Vagina (tissue), 2 donors: ENCODE data around the gene CRKL. TPM values are rescaled to one million over a fixed set of nuclear protein-coding genes. Genes with fewer than 3 reads are reported as not detected.

Experiments
- DNase-seq, 2 donors: peaks; one replicate each; pipeline ENCODE4 v3.0.0-alpha.2; 2017; ENCODE audit errors: extremely low spot score in 2 of 2
- H3K27ac ChIP-seq: fragments of 200-600 bp; sonication (generic); one replicate; pipeline ENCODE4 v1.5.1; 2019
- H3K27me3 ChIP-seq: fragments of 200-600 bp; sonication (generic); one replicate; pipeline ENCODE4 v1.5.1; 2019
- H3K36me3 ChIP-seq, 2 donors: fragments of 200-600 bp; sonication (generic); one replicate each; pipeline ENCODE4 v1.5.1; 2017 to 2019
- H3K4me1 ChIP-seq: fragments of 200-600 bp; sonication (generic); one replicate; pipeline ENCODE4 v1.5.1; 2019
- H3K4me3 ChIP-seq, 2 donors: fragments of 200-600 bp; sonication (generic); 1 replicate in 1 of 2; 2 replicates in 1 of 2; pipeline ENCODE4 v1.5.1; 2016 to 2019
- H3K9me3 ChIP-seq: fragments of 200-600 bp; sonication (generic); one replicate; pipeline ENCODE4 v1.5.1; 2019
- POLR2A ChIP-seq, 2 donors: fragments of 450-650 bp; IDR thresholded peaks; one replicate each; pipeline ENCODE4 v1.6.1; 2017; ENCODE audit warnings: antibody characterized with exemption in 2 of 2, mild to moderate bottlenecking in 2 of 2, moderate library complexity in 2 of 2
- POLR2AphosphoS5 ChIP-seq, 2 donors: sonication (generic); formaldehyde crosslinking; IDR thresholded peaks; one replicate each; pipeline ENCODE4 v1.9.0; 2017; ENCODE audit warnings: antibody characterized with exemption in 2 of 2, mild to moderate bottlenecking in 2 of 2, low read depth in 1 of 2; ENCODE audit not compliant: insufficient read depth in 1 of 2
- intact Hi-C: fragments of 100-400 bp; cut with DNase I; formaldehyde crosslinking; loops from one replicate; pipeline ENCODE4 v1.15.1; 2023
- total RNA-seq: library from RNA; depleted of rRNA; stranded (reverse); fragments of >200 nt; gene quantifications from one replicate; pipeline ENCODE4 v1.2.3, GENCODE V29; 2016
- TF ChIP-seq, protein P1 (sequence below), 3 experiments: fragments of 450-650 bp in 2 of 3; fragments of 200-600 bp in 1 of 3; sonication (generic) in 1 of 3; IDR thresholded peaks; one replicate each; pipeline ENCODE4 v1.5.1; 2017 to 2019; ENCODE audit warnings: antibody characterized with exemption in 3 of 3, mild to moderate bottlenecking in 2 of 3, moderate library complexity in 2 of 3

CRKL gene
- total RNA-seq, 1 donor from 2014 or later: 37.6 TPM

GRCh38 chr22:20909543-20910303, 7.5 kb upstream of the CRKL start:
- Histone ChIP-seq H3K4me1 (peaks cover 5% of the 10 kb centered on the region), H3K4me3 (no peak overlapping the region), H3K36me3 (no peaks in the 10 kb centered on the region), H3K27ac (no peak overlapping the region), H3K9me3 (no peaks in the 10 kb centered on the region), H3K27me3 (no peaks in the 10 kb centered on the region)
- TF ChIP-seq POLR2A (IDR thresholded peaks at IDR 0.05): no peak
- TF ChIP-seq, protein P1, sequence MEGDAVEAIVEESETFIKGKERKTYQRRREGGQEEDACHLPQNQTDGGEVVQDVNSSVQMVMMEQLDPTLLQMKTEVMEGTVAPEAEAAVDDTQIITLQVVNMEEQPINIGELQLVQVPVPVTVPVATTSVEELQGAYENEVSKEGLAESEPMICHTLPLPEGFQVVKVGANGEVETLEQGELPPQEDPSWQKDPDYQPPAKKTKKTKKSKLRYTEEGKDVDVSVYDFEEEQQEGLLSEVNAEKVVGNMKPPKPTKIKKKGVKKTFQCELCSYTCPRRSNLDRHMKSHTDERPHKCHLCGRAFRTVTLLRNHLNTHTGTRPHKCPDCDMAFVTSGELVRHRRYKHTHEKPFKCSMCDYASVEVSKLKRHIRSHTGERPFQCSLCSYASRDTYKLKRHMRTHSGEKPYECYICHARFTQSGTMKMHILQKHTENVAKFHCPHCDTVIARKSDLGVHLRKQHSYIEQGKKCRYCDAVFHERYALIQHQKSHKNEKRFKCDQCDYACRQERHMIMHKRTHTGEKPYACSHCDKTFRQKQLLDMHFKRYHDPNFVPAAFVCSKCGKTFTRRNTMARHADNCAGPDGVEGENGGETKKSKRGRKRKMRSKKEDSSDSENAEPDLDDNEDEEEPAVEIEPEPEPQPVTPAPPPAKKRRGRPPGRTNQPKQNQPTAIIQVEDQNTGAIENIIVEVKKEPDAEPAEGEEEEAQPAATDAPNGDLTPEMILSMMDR (IDR thresholded peaks at IDR 0.05): no peak
- TF ChIP-seq POLR2AphosphoS5 (IDR thresholded peaks at IDR 0.05; ENCODE audit: insufficient read depth in 1 of 2, low read depth in 1 of 2): no peak
- no peak for DNase-seq
- intact Hi-C loops: loop anchor here (10.0 kb wide), 1 partner anchor 405 kb away; the partner anchor contains the start of gene MED15

DNA sequence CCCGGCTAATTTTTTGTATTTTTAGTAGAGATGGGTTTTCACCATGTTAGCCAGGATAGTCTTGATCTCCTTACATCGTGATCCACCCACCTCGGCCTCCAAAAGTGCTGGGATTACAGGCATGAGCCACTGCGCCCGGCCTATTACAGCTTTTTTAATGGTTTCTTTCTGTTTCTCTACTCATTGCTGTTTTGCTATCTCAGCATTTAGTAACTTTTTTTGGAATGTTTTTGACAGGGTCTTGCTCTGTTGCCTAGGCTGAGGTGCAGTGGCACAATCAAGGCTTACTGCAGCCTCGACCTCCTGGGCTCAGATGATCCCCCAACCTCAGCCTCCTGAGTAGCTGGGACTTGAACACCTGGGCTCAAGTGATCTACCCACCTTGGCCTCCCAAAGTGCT, 4.7 kb upstream of the CRKL start:
- Histone ChIP-seq H3K36me3 (no peaks in the 10 kb centered on the region), H3K4me1 (peaks cover 9% of the 10 kb centered on the region), H3K4me3 (no peak overlapping the region), H3K27ac (no peak overlapping the region), H3K27me3 (no peaks in the 10 kb centered on the region), H3K9me3 (no peaks in the 10 kb centered on the region)
- intact Hi-C loops: loop anchor here (10.0 kb wide), 1 partner anchor 408 kb away; the partner anchor contains the start of gene MED15
- no peak for DNase-seq
- TF ChIP-seq POLR2A (IDR thresholded peaks at IDR 0.05): no peak
- TF ChIP-seq, protein P1 (IDR thresholded peaks at IDR 0.05): no peak
- TF ChIP-seq POLR2AphosphoS5 (IDR thresholded peaks at IDR 0.05; ENCODE audit: insufficient read depth in 1 of 2, low read depth in 1 of 2): no peak

- Histone ChIP-seq H3K4me1 (peaks cover 57% of the 10 kb centered on the region), H3K27ac (peak overlapping the region; percentile 99), H3K9me3 (no peaks in the 10 kb centered on the region), H3K27me3 (no peaks in the 10 kb centered on the region), H3K4me3 (peak overlapping the region; percentile 95 to 98), H3K36me3 (no peaks in the 10 kb centered on the region)
- TF ChIP-seq POLR2AphosphoS5 (IDR thresholded peaks at IDR 0.05; ENCODE audit: insufficient read depth in 1 of 2, low read depth in 1 of 2) (no peak), POLR2A (IDR thresholded peaks at IDR 0.05) (no peak)
- TF ChIP-seq, protein P1 (IDR thresholded peaks at IDR 0.05): no peak
- DNase-seq: no peak
- intact Hi-C loops: loop anchor here (5.0 to 10.0 kb wide), 2 partner anchors 61 to 414 kb away; partner anchors contain the start of genes MED15, PI4KA and SNAP29
Observed at GRCh38 chr22:20918663-20919218, 1.5 kb downstream of the CRKL start.

DNA sequence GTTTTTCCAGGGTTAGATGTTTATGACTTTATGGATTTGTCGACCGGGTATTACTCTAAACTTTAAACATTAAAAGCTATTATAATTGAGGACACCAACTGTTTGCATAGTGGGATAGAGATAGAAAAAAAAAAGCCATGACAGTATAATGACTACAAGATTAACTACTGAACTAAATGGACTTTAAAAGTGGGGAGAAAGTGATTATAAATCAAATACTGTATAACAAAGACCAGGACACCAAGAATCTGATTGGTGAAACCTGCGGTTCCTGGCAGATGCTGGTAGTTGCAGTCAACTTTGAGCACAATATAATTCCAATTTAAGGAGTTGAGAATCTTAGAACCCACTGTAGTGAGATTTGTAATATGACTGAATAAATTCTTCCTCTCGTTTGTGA, 2.5 kb downstream of the CRKL start:
- Histone ChIP-seq H3K4me1 (peaks cover 66% of the 10 kb centered on the region), H3K27me3 (no peaks in the 10 kb centered on the region), H3K27ac (peak overlapping the region; percentile 99), H3K36me3 (no peaks in the 10 kb centered on the region), H3K4me3 (peak overlapping the region; percentile 95 to 98), H3K9me3 (no peaks in the 10 kb centered on the region)
- no peak for DNase-seq
- intact Hi-C loops: loop anchor here (5.0 to 10.0 kb wide), 2 partner anchors 62 to 415 kb away; partner anchors contain the start of genes MED15, PI4KA and SNAP29
- TF ChIP-seq, protein P1 (IDR thresholded peaks at IDR 0.05): no peak
- TF ChIP-seq POLR2A (IDR thresholded peaks at IDR 0.05): no peak
- no peak for TF ChIP-seq POLR2AphosphoS5 (IDR thresholded peaks at IDR 0.05; ENCODE audit: insufficient read depth in 1 of 2, low read depth in 1 of 2)

DNA sequence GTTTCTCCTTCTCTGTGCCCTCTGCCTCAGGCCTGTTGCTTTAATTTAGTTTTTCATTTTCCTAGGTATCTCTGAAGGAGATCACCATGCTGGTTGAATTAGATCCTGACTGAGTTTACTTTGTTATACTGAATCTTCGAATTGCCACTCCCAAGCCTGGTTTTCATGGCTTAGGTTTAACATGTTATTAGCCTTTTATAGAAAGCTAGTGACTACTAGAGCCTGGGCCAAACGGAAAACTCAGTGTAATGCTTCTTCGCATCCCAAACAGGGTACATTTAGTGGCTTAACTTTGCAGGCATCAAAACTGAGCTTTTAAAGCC, 3.6 kb downstream of the CRKL start:
- H3K4me1 ChIP-seq: peaks cover 74% of the 10 kb centered on the region
- intact Hi-C loops: no loop called here
- no peaks in the 10 kb centered on the region for H3K36me3 ChIP-seq
- TF ChIP-seq POLR2A (IDR thresholded peaks at IDR 0.05): no peak
- TF ChIP-seq, protein P1 (IDR thresholded peaks at IDR 0.05): no peak
- no peak for TF ChIP-seq POLR2AphosphoS5 (IDR thresholded peaks at IDR 0.05; ENCODE audit: insufficient read depth in 1 of 2, low read depth in 1 of 2)
- H3K4me3 ChIP-seq: peak overlapping the region; percentile 95 to 98
- H3K27ac ChIP-seq: peak overlapping the region; percentile 99
- DNase-seq: no peak
- H3K27me3 ChIP-seq: no peaks in the 10 kb centered on the region
- H3K9me3 ChIP-seq: no peaks in the 10 kb centered on the region
